Activated CD8-positive, alpha-beta memory T cell treated with anti-CD3 and anti-CD28 coated beads, Interleukin-2, amount 10 ng/mL, durations not matched to agents 7 days and 5 days (primary cell): ENCODE data around the gene SPSB2. TPM values are rescaled to one million over a fixed set of nuclear protein-coding genes. Genes with fewer than 3 reads are reported as not detected.
A peak's percentile ranks its signal among the peaks of the same experiment; 100 is the strongest.
"Not testable (repeated sequence)": the region's sequence is repeated elsewhere in the genome, so short reads cannot be mapped to it uniquely, and the experiment has no call there.

ENCODE experiments used
- ATAC-seq: fragments of 150-1000 bp; cut with Tn5 transposase; one replicate; pipeline ENCODE4 v1.10.0; 2021; ENCODE audit warnings: moderate library complexity
- CTCF ChIA-PET: fragments of 350-600 bp; sonication (Branson Sonifier 250); formaldehyde crosslinking; loops from one replicate; lab custom pipeline; 2021; ENCODE audit warnings: antibody characterized with exemption; lab: Charles Lee
- DNase-seq: peaks from one replicate; pipeline ENCODE4 v3.0.0-alpha.2; 2020
- H3K27ac Mint-ChIP-seq: one replicate; pipeline ENCODE4 v1.8.0; 2021; ENCODE audit warnings: mild to moderate bottlenecking, mixed read lengths
- H3K27me3 Mint-ChIP-seq: one replicate; pipeline ENCODE4 v1.8.0; 2021; ENCODE audit warnings: mixed read lengths
- H3K36me3 Mint-ChIP-seq: one replicate; pipeline ENCODE4 v1.8.0; 2021; ENCODE audit warnings: mild to moderate bottlenecking, mixed read lengths
- H3K4me1 Mint-ChIP-seq: one replicate; pipeline ENCODE4 v1.8.0; 2021; ENCODE audit warnings: mixed read lengths
- H3K4me3 Mint-ChIP-seq: one replicate; pipeline ENCODE4 v1.8.0; 2021; ENCODE audit warnings: mild to moderate bottlenecking, moderate library complexity, mixed read lengths
- H3K9me3 Mint-ChIP-seq: one replicate; pipeline ENCODE4 v1.8.0; 2022; ENCODE audit warnings: low read depth, mixed read lengths
- total RNA-seq, 2 experiments: library from RNA; stranded (reverse); gene quantifications; one replicate each; pipeline ENCODE4 v1.2.3, GENCODE V29; 2021

Gene SPSB2
- total RNA-seq, 2 experiments from 2014 or later = 10.5 to 14.4 TPM

DNA sequence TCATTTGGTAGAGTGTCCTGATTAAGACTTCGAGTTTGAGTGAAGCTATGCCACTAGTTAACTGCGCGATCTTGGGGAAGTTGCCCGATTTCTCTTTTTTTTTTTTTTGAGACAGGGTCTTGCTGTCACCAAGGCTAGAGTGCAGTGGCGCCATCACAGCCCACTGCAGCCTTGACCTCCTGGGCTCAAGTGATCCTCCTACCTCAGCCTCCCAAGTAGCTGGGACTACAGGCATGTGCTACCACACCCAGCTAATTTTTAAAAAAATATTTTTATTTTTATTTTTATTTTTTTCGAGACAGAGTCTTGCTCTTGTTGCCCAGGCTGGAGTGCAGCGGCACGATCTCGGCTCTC is 889 bp upstream of the SPSB2 start:
- CTCF ChIA-PET = interaction anchor here (1.3 to 7.3 kb wide), 12 partner anchors 8 to 316 kb away, joined by 3 to 90 read pairs (median 10); partner anchors contain the start of genes C12orf57, CDCA3, RNU7-1 and USP5
- ATAC-seq, DNase-seq, H3K27me3 Mint-ChIP-seq, H3K9me3 Mint-ChIP-seq: not testable (repeated sequence)
- H3K4me3 Mint-ChIP-seq = peak overlapping the region; percentile 77
- peaks cover 52% of the 10 kb centered on the region for H3K4me1 Mint-ChIP-seq
- H3K36me3 Mint-ChIP-seq = peaks cover 47% of the 10 kb centered on the region
- peak overlapping the region; percentile 77 for H3K27ac Mint-ChIP-seq

DNA sequence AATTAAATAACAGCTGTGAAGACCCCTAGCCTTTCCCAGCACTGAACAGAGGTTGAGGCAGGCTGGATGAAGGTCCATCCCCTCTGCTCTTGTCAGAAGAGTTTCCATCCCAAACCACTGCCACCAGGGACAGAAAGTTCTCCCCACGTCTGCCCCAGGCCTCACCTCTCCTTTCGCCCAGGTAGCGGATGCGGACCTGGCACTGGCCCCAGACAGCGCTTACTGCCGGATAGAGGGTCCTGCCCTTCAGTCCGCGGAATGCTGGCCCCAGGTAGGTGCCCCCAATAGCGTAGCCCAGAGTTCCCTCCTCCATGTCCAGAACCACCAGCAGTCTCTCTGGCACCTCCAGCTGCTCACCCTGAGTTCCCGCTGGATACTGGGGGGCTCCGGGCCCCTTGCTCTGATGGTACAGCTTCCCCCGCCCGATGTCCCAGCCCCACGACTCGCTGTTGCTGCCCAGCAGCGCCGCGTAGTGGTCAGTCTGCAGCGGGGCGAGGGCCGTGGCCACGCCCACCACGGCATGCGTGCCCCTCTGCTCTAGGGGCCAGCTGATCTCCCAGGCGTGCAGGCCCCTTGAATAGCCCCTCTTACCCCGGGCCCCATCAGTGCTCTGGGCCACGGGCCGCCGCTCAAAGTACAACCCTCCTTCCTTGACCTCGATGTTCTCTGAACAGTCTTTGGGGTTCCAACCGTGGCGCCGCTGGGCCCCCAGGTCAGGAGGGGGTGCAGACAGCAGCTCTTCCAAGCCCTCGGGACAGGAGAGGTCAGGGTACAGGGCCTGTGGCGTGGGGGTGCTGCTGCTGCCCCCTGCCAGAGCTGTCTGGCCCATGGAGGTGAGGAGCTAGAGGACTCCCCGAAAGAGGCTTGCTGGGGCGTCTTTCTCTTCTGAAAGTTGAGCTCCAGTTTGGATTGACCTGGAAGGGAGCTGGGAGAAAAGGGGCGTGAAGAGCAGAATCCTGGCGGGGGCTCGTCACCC is 742 bp downstream of the SPSB2 start:
- no peaks in the 10 kb centered on the region for H3K9me3 Mint-ChIP-seq
- peak; percentile 91 for DNase-seq
- H3K27ac Mint-ChIP-seq = peak overlapping the region; percentile 91
- ATAC-seq = peak; percentile 32
- CTCF ChIA-PET = interaction anchor here (0.5 to 7.3 kb wide), 63 partner anchors 8 to 337 kb away, joined by 3 to 90 read pairs (median 5); partner anchors contain the start of genes C12orf57, C1RL, CDCA3 and COPS7A
- H3K4me1 Mint-ChIP-seq = peaks cover 57% of the 10 kb centered on the region
- no peaks in the 10 kb centered on the region for H3K27me3 Mint-ChIP-seq
- H3K36me3 Mint-ChIP-seq = peaks cover 55% of the 10 kb centered on the region
- peak overlapping the region; percentile 77 for H3K4me3 Mint-ChIP-seq

GRCh38 chr12:6871052-6871957 is 1.8 kb downstream of the SPSB2 start:
- Mint-ChIP-seq H3K36me3 (peaks cover 50% of the 10 kb centered on the region), H3K27me3 (no peaks in the 10 kb centered on the region), H3K4me1 (peaks cover 60% of the 10 kb centered on the region), H3K9me3 (no peaks in the 10 kb centered on the region), H3K4me3 (peak overlapping the region; percentile 77), H3K27ac (peak overlapping the region; percentile 91)
- CTCF ChIA-PET = interaction anchor here (1.1 to 7.3 kb wide), 30 partner anchors 9 to 318 kb away, joined by 3 to 90 read pairs (median 10); partner anchors contain the start of genes C12orf57, CDCA3, COPS7A and LAG3
- DNase-seq (peak; percentile 71), ATAC-seq (peak; percentile 6)

DNA sequence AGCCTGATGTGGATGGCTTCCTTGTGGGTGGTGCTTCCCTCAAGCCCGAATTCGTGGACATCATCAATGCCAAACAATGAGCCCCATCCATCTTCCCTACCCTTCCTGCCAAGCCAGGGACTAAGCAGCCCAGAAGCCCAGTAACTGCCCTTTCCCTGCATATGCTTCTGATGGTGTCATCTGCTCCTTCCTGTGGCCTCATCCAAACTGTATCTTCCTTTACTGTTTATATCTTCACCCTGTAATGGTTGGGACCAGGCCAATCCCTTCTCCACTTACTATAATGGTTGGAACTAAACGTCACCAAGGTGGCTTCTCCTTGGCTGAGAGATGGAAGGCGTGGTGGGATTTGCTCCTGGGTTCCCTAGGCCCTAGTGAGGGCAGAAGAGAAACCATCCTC is 2.8 kb downstream of the SPSB2 start:
- CTCF ChIA-PET = interaction anchor here (0.9 to 7.3 kb wide), 14 partner anchors 10 to 239 kb away, joined by 3 to 90 read pairs (median 8); partner anchors contain the start of genes C12orf57, C1RL, CDCA3 and RNU7-1
- not testable (repeated sequence) for H3K27me3 Mint-ChIP-seq, ATAC-seq, DNase-seq, H3K9me3 Mint-ChIP-seq
- Mint-ChIP-seq H3K4me1 (peaks cover 57% of the 10 kb centered on the region), H3K36me3 (peaks cover 50% of the 10 kb centered on the region), H3K4me3 (peak overlapping the region; percentile 98), H3K27ac (peak overlapping the region; percentile 41)

GRCh38 chr12:6869049-6870021 is 3.8 kb downstream of the SPSB2 start:
- DNase-seq (peak; percentile 91), ATAC-seq (no peak)
- H3K9me3 Mint-ChIP-seq = no peaks in the 10 kb centered on the region
- H3K4me1 Mint-ChIP-seq = peaks cover 51% of the 10 kb centered on the region
- H3K27ac Mint-ChIP-seq = peak overlapping the region; percentile 88
- H3K27me3 Mint-ChIP-seq = no peaks in the 10 kb centered on the region
- H3K4me3 Mint-ChIP-seq = peak overlapping the region; percentile 98
- CTCF ChIA-PET = interaction anchor here (0.6 to 4.9 kb wide), 35 partner anchors 9 to 264 kb away, joined by 3 to 55 read pairs (median 5); partner anchors contain the start of genes C12orf57, C1RL, CDCA3 and COPS7A
- H3K36me3 Mint-ChIP-seq = peaks cover 54% of the 10 kb centered on the region

DNA sequence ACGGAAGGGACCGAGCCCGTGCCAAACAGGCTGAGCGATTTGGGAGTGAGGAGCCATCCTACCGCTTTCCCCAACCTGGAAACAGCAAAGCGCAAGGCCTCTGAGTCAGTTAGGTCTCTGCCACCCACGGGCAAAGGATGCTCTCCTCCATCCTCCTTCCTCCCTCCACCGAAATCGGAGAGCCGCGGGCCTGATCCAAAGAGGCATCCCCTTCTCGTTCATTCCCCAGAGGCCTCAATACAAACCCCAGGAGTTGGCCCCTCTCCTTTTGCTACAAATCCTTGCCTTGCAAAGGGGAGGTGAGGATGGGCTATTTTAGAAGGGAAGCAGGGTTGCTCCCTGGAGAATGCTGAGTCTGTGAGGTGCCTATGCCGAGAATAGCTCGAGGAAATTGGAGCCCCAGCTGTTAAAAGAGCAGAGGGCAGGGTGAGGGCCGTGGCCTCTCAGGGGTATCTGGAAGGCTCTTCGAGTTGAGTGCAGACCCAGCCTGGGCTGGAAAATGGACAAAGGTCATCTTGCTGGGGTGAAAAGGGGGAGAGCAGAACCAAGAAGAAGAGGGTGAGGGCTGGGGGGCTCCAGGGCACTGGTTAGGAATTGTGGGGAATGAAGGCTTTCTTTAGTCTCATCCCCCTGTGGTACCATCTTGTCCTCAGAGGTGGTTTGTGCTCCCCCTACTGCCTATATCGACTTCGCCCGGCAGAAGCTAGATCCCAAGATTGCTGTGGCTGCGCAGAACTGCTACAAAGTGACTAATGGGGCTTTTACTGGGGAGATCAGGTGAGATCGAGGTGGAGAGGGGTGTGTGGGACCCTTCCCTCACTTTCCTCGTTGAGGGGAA is 4.7 kb downstream of the SPSB2 start:
- H3K36me3 Mint-ChIP-seq = peaks cover 57% of the 10 kb centered on the region
- no peaks in the 10 kb centered on the region for H3K9me3 Mint-ChIP-seq
- H3K27ac Mint-ChIP-seq = peak overlapping the region; percentile 88
- H3K27me3 Mint-ChIP-seq = no peaks in the 10 kb centered on the region
- H3K4me3 Mint-ChIP-seq = peak overlapping the region; percentile 98
- no peak for ATAC-seq
- peaks cover 47% of the 10 kb centered on the region for H3K4me1 Mint-ChIP-seq
- CTCF ChIA-PET = interaction anchor here (0.8 to 4.9 kb wide), 31 partner anchors 8 to 263 kb away, joined by 3 to 55 read pairs (median 5); partner anchors contain the start of genes C12orf57, C1RL, CDCA3 and COPS7A
- no peak for DNase-seq

DNA sequence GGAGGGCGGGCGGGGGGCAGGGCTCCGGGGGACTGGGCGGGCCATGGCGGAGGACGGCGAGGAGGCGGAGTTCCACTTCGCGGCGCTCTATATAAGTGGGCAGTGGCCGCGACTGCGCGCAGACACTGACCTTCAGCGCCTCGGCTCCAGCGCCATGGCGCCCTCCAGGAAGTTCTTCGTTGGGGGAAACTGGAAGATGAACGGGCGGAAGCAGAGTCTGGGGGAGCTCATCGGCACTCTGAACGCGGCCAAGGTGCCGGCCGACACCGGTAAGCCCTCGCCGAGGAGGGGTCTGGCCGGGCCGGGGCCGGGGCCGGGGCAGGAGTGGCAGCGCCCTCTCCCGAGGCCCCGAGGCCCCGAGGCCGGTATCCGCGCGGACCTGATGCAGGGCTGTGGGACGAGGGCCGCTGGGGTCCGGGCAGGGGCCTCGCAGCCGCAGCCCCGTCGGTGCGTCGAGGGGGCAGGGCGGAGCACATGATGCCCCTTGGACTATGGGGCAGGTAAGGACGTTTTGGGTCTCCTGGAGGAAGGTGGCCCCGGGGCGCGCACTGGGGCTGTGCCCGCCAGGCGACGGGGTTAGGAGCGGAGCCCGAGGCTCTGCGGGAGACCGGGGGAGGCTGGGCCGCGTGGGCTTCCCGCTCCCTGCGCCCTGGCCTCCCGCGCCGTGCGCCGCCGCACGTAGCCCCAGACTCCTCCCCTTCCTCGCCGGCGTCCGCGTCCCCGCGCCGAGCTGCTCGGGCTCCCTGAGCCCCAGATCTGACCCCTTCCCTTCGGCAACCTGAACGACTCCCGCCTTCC is 5.5 kb downstream of the SPSB2 start, which contains the start of gene TPI1:
TSS of gene TPI1 (plus strand) at position 119 of the 798 bp plus-strand sequence. CDS start at position 155, 36 bp downstream.
- ATAC-seq (peak; percentile 71), DNase-seq (peak; percentile 87)
- Mint-ChIP-seq H3K27ac (peak within 1 kb of the TSS; percentile 90), H3K27me3 (no peaks in the 10 kb centered on the region), H3K9me3 (no peaks in the 10 kb centered on the region), H3K4me1 (peaks cover 47% of the 10 kb centered on the region), H3K4me3 (peak within 1 kb of the TSS; percentile 98), H3K36me3 (peaks cover 61% of the 10 kb centered on the region)
- CTCF ChIA-PET = interaction anchor here (0.8 to 4.9 kb wide), 14 partner anchors 14 to 245 kb away, joined by 3 to 55 read pairs (median 6); partner anchors contain the start of genes CDCA3, COPS7A, MLF2 and USP5

- Mint-ChIP-seq H3K36me3 (peaks cover 62% of the 10 kb centered on the region), H3K4me1 (peaks cover 43% of the 10 kb centered on the region), H3K27ac (peak overlapping the region; percentile 90), H3K9me3 (no peaks in the 10 kb centered on the region), H3K27me3 (no peaks in the 10 kb centered on the region), H3K4me3 (peak overlapping the region; percentile 98)
- CTCF ChIA-PET = interaction anchor here (0.7 to 4.9 kb wide), 11 partner anchors 14 to 143 kb away, joined by 3 to 55 read pairs (median 6); partner anchors contain the start of genes CDCA3, COPS7A, MLF2 and USP5
- no peak for DNase-seq
- peak; percentile 4 for ATAC-seq
Measured at GRCh38 chr12:6866920-6867412, 6.1 kb downstream of the SPSB2 start.

DNA sequence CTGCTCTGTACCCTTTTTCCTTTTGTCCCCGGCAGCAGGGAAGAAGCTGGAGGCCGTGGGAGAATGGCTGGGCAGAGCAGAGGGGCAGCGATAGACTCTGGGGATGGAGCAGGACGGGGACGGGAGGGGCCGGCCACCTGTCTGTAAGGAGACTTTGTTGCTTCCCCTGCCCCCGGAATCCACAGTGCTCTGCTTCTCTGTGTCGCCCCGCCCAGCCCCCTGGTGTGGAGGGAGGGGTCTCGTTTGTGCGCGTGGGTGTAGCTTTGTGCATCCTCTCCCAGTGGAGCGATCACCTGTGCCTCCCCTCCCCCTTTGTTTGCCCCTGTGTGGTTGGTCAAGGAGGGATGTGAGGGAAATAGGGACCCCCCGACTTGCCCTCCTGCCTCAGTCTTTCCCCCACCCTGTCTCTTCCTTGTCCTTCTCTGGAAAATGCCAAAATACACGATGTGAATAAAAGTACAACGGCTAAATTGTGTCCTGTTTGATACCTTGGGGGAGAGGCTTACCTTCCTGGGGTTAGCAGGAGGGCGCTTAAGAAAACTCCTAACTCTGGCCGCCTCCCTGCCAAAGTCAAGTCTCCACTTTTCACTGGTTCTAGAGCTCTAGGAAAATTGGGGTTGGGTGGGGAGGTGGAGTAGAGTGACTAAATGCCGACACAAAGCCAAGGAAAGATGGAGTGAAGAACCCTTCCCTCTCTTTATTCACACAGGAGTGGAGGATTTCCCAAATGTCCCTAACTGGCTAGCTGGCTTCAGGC is 6.8 kb downstream of the SPSB2 start:
- DNase-seq (no peak), ATAC-seq (no peak)
- CTCF ChIA-PET = interaction anchor here (0.7 to 4.9 kb wide), 9 partner anchors 13 to 142 kb away, joined by 3 to 55 read pairs (median 4); partner anchors contain the start of genes CDCA3, COPS7A, MLF2 and USP5
- Mint-ChIP-seq H3K4me1 (peaks cover 37% of the 10 kb centered on the region), H3K9me3 (no peaks in the 10 kb centered on the region), H3K36me3 (peaks cover 59% of the 10 kb centered on the region), H3K4me3 (peak overlapping the region; percentile 98), H3K27ac (peak overlapping the region; percentile 90), H3K27me3 (no peaks in the 10 kb centered on the region)
